Naive thymus-derived CD4-positive, alpha-beta T cell (primary cell): ENCODE data around the gene WDR87. TPM values are rescaled to one million over a fixed set of nuclear protein-coding genes. Genes with fewer than 3 reads are reported as not detected.

ENCODE experiments used
- ATAC-seq: fragments of 150-1000 bp; cut with Tn5 transposase; 2 replicates; pipeline ENCODE4 v1.10.0; 2021; ENCODE audit warnings: mild to moderate bottlenecking, moderate library complexity
- CTCF ChIA-PET: fragments of 350-600 bp; sonication (Branson Sonifier 250); formaldehyde crosslinking; loops from one replicate; lab custom pipeline; 2021; ENCODE audit warnings: antibody characterized with exemption; lab: Charles Lee
- POLR2A ChIA-PET: fragments of 350-600 bp; sonication (Branson Sonifier 250); formaldehyde crosslinking; loops from one replicate; lab custom pipeline; 2021; ENCODE audit warnings: antibody characterized with exemption, inconsistent platforms; lab: Charles Lee
- DNase-seq, 9 donors: peaks; one replicate each; pipeline versions ENCODE4 v3.0.0 to v3.0.0-alpha.2; 2020 to 2022; ENCODE audit warnings: mixed read lengths in 1 of 9
- H3K27ac ChIP-seq: one replicate; pipeline ENCODE4 v1.7.0; 2013; ENCODE audit warnings: mild to moderate bottlenecking, low read depth, low read length, moderate library complexity
- H3K27me3 ChIP-seq, 2 donors: one replicate each; pipeline ENCODE4 v1.7.0; 2013; ENCODE audit warnings: low read length in 2 of 2, mild to moderate bottlenecking in 2 of 2, moderate library complexity in 2 of 2; ENCODE audit not compliant: control insufficient read depth in 2 of 2, insufficient read depth in 2 of 2
- H3K36me3 ChIP-seq, 3 experiments: 1 replicate in 2 of 3; 2 replicates in 1 of 3; pipeline ENCODE4 v1.7.0; 2013; ENCODE audit warnings: low read length in 3 of 3, mild to moderate bottlenecking in 3 of 3, moderate library complexity in 1 of 3; ENCODE audit not compliant: insufficient read depth in 3 of 3, control insufficient read depth in 2 of 3
- H3K4me1 ChIP-seq, 2 donors: one replicate each; pipeline ENCODE4 v1.7.0; 2013; ENCODE audit warnings: low read length in 2 of 2, mild to moderate bottlenecking in 2 of 2, moderate library complexity in 1 of 2; ENCODE audit not compliant: control insufficient read depth in 2 of 2, insufficient read depth in 2 of 2
- H3K4me3 ChIP-seq: 2 replicates; pipeline ENCODE4 v1.7.0; 2013; ENCODE audit warnings: mild to moderate bottlenecking, low read length
- H3K9me3 ChIP-seq, 3 experiments: 1 replicate in 2 of 3; 2 replicates in 1 of 3; pipeline ENCODE4 v1.7.0; 2013; ENCODE audit warnings: low read length in 3 of 3; ENCODE audit not compliant: control insufficient read depth in 2 of 3
- H3K27ac Mint-ChIP-seq, 9 donors: one replicate each; pipeline ENCODE4 v1.8.0; 2020 to 2022; ENCODE audit warnings: mixed read lengths in 9 of 9, mild to moderate bottlenecking in 8 of 9, moderate library complexity in 5 of 9, inconsistent platforms in 2 of 9
- H3K27me3 Mint-ChIP-seq, 5 donors: one replicate each; pipeline ENCODE4 v1.8.0; 2021 to 2022; ENCODE audit warnings: mixed read lengths in 5 of 5, mild to moderate bottlenecking in 1 of 5
- H3K36me3 Mint-ChIP-seq, 5 donors: one replicate each; pipeline ENCODE4 v1.8.0; 2020 to 2022; ENCODE audit warnings: mixed read lengths in 5 of 5, mild to moderate bottlenecking in 3 of 5, inconsistent platforms in 1 of 5
- H3K4me1 Mint-ChIP-seq, 7 donors: one replicate each; pipeline ENCODE4 v1.8.0; 2020 to 2022; ENCODE audit warnings: mixed read lengths in 7 of 7, mild to moderate bottlenecking in 3 of 7, inconsistent platforms in 1 of 7
- H3K4me3 Mint-ChIP-seq, 10 donors: one replicate each; pipeline ENCODE4 v1.8.0; 2020 to 2022; ENCODE audit warnings: mild to moderate bottlenecking in 10 of 10, mixed read lengths in 10 of 10, moderate library complexity in 6 of 10, inconsistent platforms in 2 of 10
- H3K9me3 Mint-ChIP-seq, 11 donors: one replicate each; pipeline ENCODE4 v1.8.0; 2020 to 2022; ENCODE audit warnings: mixed read lengths in 11 of 11, mild to moderate bottlenecking in 4 of 11, inconsistent platforms in 1 of 11, moderate library complexity in 1 of 11
- intact Hi-C, 2 donors: fragments of 100-400 bp; cut with micrococcal nuclease; formaldehyde crosslinking; loops; one replicate each; pipeline ENCODE4 v1.15.1; 2023
- polyA plus RNA-seq, 2 donors: library from polyadenylated mRNA; unstranded; fragments of 300-500 nt; fragmentation: Illumina TruSeq; gene quantifications; one replicate each; pipeline ENCODE4 v1.2.3, GENCODE V29; 2021
- total RNA-seq, 6 experiments: library from RNA in 5 of 6; stranded (reverse) in 5 of 6; gene quantifications; 1 replicate in 5 of 6; 2 replicates in 1 of 6; pipeline ENCODE4 v1.2.3 and lab custom pipeline; 2021 to 2026

The WDR87 gene
- total and polyA plus RNA-seq, 7 experiments from 2014 or later, result not detected

DNA sequence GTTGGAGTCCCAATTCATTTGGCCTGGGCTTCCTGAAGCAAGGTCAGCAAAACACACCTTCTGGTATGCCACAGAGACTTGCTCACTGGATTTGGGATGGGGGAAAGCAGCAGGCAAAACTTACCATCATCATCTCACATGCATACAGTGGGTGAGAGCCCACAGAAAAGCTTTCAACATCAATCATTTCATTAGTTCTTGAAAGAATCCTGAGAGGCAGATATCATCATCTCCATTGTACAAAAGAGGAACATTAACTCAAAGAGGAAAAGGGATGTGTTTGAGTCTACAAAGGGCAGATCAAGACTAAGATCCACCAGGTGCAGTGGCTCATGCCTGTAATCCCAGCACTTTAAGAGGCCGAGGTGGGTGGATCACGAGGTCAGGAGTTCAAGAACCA is 6.4 kb downstream of the WDR87 start:
- ATAC-seq (no peak), DNase-seq (no peak)
- Mint-ChIP-seq H3K36me3 (no peaks in the 10 kb centered on the region), H3K27ac (no peak overlapping the region), H3K4me1 (peaks cover 0 to 4% (median 0%) of the 10 kb centered on the region in 7 donors), H3K9me3 (no peaks in the 10 kb centered on the region), H3K4me3 (no peak overlapping the region), H3K27me3 (no peaks in the 10 kb centered on the region)
- no peaks in the 10 kb centered on the region for H3K4me1 ChIP-seq
- CTCF ChIA-PET, result interaction anchor here (0.6 to 0.8 kb wide), 3 partner anchors 174 to 1136 kb away, joined by 3 to 6 read pairs (median 4); no protein-coding TSS in a partner anchor
- POLR2A ChIA-PET, result no interaction called here
- no peaks in the 10 kb centered on the region for H3K9me3 ChIP-seq
- H3K27me3 ChIP-seq, result no peaks in the 10 kb centered on the region
- no peak overlapping the region for H3K27ac ChIP-seq
- intact Hi-C loops, result loop anchor here in 1 of 2 donors (10.0 kb wide), 1 partner anchor 735 kb away; no protein-coding TSS in a partner anchor
- no peak overlapping the region for H3K4me3 ChIP-seq
- no peaks in the 10 kb centered on the region for H3K36me3 ChIP-seq

GRCh38 chr19:37899453-37899852 is 6.9 kb downstream of the WDR87 start:
- Histone ChIP-seq H3K27me3 (no peaks in the 10 kb centered on the region), H3K4me3 (no peak overlapping the region), H3K27ac (no peak overlapping the region), H3K4me1 (no peaks in the 10 kb centered on the region), H3K9me3 (no peaks in the 10 kb centered on the region), H3K36me3 (no peaks in the 10 kb centered on the region)
- DNase-seq (no peak), ATAC-seq (no peak)
- H3K27ac Mint-ChIP-seq, result no peak overlapping the region
- POLR2A ChIA-PET, result interaction anchor here (0.6 to 0.8 kb wide), 2 partner anchors 536 to 1480 kb away, joined by 4 to 6 read pairs; no protein-coding TSS in a partner anchor
- CTCF ChIA-PET, result interaction anchor here (0.6 to 0.8 kb wide), 4 partner anchors 174 to 1136 kb away, joined by 3 to 6 read pairs (median 4); no protein-coding TSS in a partner anchor
- H3K4me3 Mint-ChIP-seq, result no peak overlapping the region
- H3K4me1 Mint-ChIP-seq, result peaks cover 0 to 4% (median 0%) of the 10 kb centered on the region in 7 donors
- no peaks in the 10 kb centered on the region for H3K36me3 Mint-ChIP-seq
- no peaks in the 10 kb centered on the region for H3K9me3 Mint-ChIP-seq
- no peaks in the 10 kb centered on the region for H3K27me3 Mint-ChIP-seq
- intact Hi-C loops, result no loop called here

DNA sequence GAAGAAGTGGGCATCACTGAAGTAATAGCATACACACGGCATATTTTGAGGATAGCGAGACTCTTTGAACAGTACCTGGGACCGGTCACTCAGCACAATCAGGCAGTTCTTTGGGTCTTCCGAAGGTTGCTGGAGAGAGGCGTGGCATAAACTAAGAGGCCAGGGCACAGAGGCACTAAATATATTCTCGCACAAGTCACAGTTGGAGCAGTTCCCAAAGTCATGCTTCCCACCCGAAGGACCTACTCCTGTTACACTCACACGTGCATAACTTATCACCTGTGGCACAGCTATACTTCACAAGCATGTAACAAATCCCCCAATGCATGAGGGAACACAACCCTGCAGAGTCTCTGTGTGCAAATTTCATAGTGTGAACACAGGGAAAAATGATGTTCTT is 10.2 kb downstream of the WDR87 start:
- Mint-ChIP-seq H3K9me3 (peaks cover 0 to 8% (median 0%) of the 10 kb centered on the region in 11 donors), H3K36me3 (peaks cover 0 to 8% (median 0%) of the 10 kb centered on the region in 5 donors), H3K4me3 (no peak overlapping the region), H3K27me3 (peaks cover 0 to 22% (median 13%) of the 10 kb centered on the region in 5 donors), H3K4me1 (peaks cover 0 to 4% (median 0%) of the 10 kb centered on the region in 7 donors), H3K27ac (peak overlapping the region in 1 of 9 donors; percentile 26)
- ChIA-PET CTCF (no interaction called here), POLR2A (no interaction called here)
- intact Hi-C loops, result no loop called here
- Histone ChIP-seq H3K4me1 (no peaks in the 10 kb centered on the region), H3K4me3 (no peak overlapping the region), H3K9me3 (no peaks in the 10 kb centered on the region), H3K27ac (no peak overlapping the region), H3K27me3 (no peaks in the 10 kb centered on the region), H3K36me3 (no peaks in the 10 kb centered on the region)
- ATAC-seq (no peak), DNase-seq (no peak)

DNA sequence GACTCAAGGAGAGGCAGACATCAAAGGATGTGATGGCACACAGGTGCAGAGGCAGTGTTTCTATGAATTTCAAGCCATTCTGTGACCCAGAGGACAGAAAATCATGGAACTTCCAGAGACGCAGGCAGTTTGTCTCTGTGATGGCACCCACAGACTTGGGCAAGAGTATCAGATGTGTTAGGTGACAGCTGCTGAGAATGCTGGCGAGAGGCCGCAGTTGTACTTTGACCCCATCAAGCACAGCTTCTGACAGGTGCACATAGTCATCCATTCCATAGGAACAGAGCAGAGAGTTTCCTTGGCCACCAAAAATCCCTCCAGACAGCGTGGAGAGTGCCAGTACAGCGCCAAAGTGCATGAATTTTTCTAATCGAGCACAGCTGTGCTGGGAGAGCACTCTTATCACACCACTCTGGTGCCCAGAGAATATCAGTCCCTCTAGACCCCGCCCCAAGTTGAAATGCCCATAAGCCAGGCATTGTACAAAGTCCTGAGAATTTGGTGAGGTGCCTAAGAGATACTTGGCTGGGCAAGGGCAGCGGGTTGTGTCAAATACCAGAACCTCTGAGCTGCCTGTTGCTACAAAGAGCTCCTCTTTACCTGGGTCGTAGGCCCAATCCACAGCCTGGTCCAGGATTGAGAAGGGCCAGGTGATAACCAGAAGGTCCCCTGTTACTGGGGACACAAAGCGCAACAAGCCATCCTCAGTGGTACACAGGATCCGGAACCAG is 12.4 kb downstream of the WDR87 start:
- no peak overlapping the region for H3K27ac Mint-ChIP-seq
- peaks cover 0 to 24% (median 18%) of the 10 kb centered on the region in 5 donors for H3K27me3 Mint-ChIP-seq
- no peaks in the 10 kb centered on the region for H3K27me3 ChIP-seq
- no peak overlapping the region for H3K4me3 ChIP-seq
- H3K36me3 ChIP-seq, result no peaks in the 10 kb centered on the region
- H3K9me3 ChIP-seq, result no peaks in the 10 kb centered on the region
- ChIA-PET POLR2A (no interaction called here), CTCF (interaction anchor here (0.5 kb wide), 1 partner anchor 1976 kb away, joined by 3 read pairs; no protein-coding TSS in a partner anchor)
- H3K9me3 Mint-ChIP-seq, result peaks cover 0 to 8% (median 0%) of the 10 kb centered on the region in 11 donors
- intact Hi-C loops, result no loop called here
- no peak overlapping the region for H3K4me3 Mint-ChIP-seq
- no peaks in the 10 kb centered on the region for H3K4me1 ChIP-seq
- no peak overlapping the region for H3K27ac ChIP-seq
- ATAC-seq (no peak), DNase-seq (no peak)
- peaks cover 0 to 8% (median 0%) of the 10 kb centered on the region in 5 donors for H3K36me3 Mint-ChIP-seq
- peaks cover 0 to 4% (median 0%) of the 10 kb centered on the region in 7 donors for H3K4me1 Mint-ChIP-seq

DNA sequence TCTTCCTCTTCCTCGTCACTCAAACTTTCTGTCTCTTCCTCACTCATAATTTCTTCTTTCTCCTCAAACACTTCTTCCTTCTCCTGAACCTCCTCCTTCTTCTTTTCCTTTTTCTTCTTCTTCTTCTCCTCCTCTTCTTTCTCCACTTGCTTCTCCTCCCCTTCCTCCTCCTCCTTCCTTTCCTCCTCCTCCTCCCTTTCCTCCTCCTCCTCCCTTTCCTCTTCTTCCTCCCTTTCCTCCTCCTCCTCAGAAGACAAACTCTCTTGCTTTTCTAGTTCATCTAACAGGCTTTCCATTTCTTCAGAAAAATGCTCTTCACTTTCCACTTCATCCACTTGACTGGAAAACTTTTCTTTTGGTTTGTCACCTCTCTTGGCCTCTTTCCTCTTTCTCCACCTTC is 19.8 kb downstream of the WDR87 start:
- H3K4me1 ChIP-seq, result no peaks in the 10 kb centered on the region
- peaks cover 0 to 17% (median 0%) of the 10 kb centered on the region in 3 experiments for H3K9me3 ChIP-seq
- no peaks in the 10 kb centered on the region for H3K27me3 ChIP-seq
- CTCF ChIA-PET, result no interaction called here
- H3K27ac ChIP-seq, result no peak overlapping the region
- DNase-seq (no peak), ATAC-seq (no peak)
- POLR2A ChIA-PET, result no interaction called here
- no peaks in the 10 kb centered on the region for H3K36me3 ChIP-seq
- H3K27ac Mint-ChIP-seq, result no peak overlapping the region
- peaks cover 0 to 10% (median 5%) of the 10 kb centered on the region in 5 donors for H3K36me3 Mint-ChIP-seq
- H3K4me3 Mint-ChIP-seq, result no peak overlapping the region
- peaks cover 0 to 33% (median 16%) of the 10 kb centered on the region in 11 donors for H3K9me3 Mint-ChIP-seq
- peaks cover 0 to 9% (median 6%) of the 10 kb centered on the region in 5 donors for H3K27me3 Mint-ChIP-seq
- intact Hi-C loops, result no loop called here
- no peaks in the 10 kb centered on the region for H3K4me1 Mint-ChIP-seq
- no peak overlapping the region for H3K4me3 ChIP-seq

DNA sequence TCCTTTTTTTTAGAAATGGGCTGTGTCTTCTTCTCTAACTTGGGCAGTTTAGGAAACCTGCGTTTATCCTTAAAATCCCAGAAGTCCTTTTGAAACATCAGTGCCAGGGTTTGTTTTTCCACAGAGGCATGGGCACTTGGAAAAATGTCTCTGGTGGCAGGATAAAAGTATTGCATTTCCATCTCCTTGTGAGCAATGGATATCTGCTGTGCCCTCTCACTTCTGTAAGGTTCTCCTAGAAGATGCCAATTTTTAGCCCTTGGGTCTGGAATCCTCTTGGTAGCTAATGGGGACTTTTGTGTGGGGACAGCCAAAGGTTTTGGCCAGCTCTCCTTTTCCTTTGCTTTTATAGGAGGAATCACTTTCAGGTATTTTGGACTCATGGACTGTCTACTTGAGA is 21.0 kb downstream of the WDR87 start:
- Histone ChIP-seq H3K9me3 (peaks cover 0 to 19% (median 0%) of the 10 kb centered on the region in 3 experiments), H3K36me3 (no peaks in the 10 kb centered on the region), H3K27me3 (no peaks in the 10 kb centered on the region), H3K27ac (no peak overlapping the region), H3K4me3 (no peak overlapping the region), H3K4me1 (no peaks in the 10 kb centered on the region)
- Mint-ChIP-seq H3K9me3 (peaks cover 0 to 40% (median 19%) of the 10 kb centered on the region in 11 donors), H3K27ac (no peak overlapping the region), H3K27me3 (peaks cover 0 to 4% (median 0%) of the 10 kb centered on the region in 5 donors), H3K4me1 (no peaks in the 10 kb centered on the region), H3K36me3 (peaks cover 0 to 8% (median 5%) of the 10 kb centered on the region in 5 donors), H3K4me3 (no peak overlapping the region)
- ChIA-PET CTCF (interaction anchor here (0.6 kb wide), 1 partner anchor 376 kb away, joined by 8 read pairs; no protein-coding TSS in a partner anchor), POLR2A (no interaction called here)
- ATAC-seq (no peak), DNase-seq (no peak)
- intact Hi-C loops, result no loop called here
